Activated CD4-positive, alpha-beta T cell treated with anti-CD3 and anti-CD28 coated beads for 48 hours (primary cell): ENCODE results near the gene OR52D1.

ENCODE experiments used
- DNase-seq: peaks from one replicate; pipeline ENCODE4 v3.0.0-alpha.2; 2020

OR52D1 gene

GRCh38 chr11:5488385-5488784 lies at the start of gene OR52D1:
OR52D1 (plus strand) TSS chr11:5488685; CDS start chr11:5488707, 22 bp downstream.
- DNase-seq = no peak

- no peak for DNase-seq
Observed at GRCh38 chr11:5441414-5441813, 47.1 kb upstream of the OR52D1 start, which contains the start of gene OR51I1. OR51I1 (minus strand) TSS chr11:5441514; CDS start chr11:5441514, 0 bp downstream.

GRCh38 chr11:5443835-5444393 lies 44.6 kb upstream of the OR52D1 start:
- no peak for DNase-seq

- no peak for DNase-seq
Observed at GRCh38 chr11:5449023-5449422, 39.5 kb upstream of the OR52D1 start, which contains the start of gene OR51I2. OR51I2 (plus strand) TSS chr11:5449323; CDS start chr11:5453489, 4,166 bp downstream.

- no peak for DNase-seq
Observed at GRCh38 chr11:5449432-5449831, 39.1 kb upstream of the OR52D1 start.

DNA sequence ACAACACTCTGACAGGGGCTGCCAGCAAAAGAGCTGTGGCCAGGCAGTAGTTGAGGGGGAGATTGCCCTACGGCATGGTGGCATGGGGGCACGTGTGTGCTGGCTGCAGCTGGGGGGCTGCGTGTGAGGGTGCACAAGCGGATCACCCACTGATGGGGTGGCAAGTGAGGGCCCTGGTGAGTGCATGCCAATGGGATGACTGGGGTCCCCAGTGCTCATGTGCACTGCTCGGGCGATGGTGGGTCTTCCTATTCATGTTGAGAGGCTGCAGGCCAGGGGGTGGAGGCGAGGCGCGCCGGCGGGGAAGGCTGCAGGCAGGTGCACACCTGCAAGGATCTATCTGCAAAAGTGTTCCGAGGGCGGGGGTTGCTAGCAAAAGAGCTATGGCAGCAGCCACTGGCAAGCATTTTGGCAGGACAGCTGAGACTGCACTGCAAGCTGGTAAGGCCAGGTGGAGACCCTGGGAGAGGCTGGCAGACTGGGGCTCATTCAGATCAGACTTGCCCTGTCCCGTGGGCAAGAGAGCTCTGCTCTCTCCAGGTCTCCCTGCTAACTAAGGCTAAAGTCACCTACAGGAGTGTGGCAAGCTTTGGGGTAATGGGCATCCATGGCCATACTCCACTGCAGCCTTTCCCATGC lies 27.4 kb upstream of the OR52D1 start:
- no peak for DNase-seq

GRCh38 chr11:5467527-5467926 lies 21.0 kb upstream of the OR52D1 start:
- no peak for DNase-seq

- DNase-seq = no peak
Observed at GRCh38 chr11:5473921-5474320, 14.6 kb upstream of the OR52D1 start.

DNA sequence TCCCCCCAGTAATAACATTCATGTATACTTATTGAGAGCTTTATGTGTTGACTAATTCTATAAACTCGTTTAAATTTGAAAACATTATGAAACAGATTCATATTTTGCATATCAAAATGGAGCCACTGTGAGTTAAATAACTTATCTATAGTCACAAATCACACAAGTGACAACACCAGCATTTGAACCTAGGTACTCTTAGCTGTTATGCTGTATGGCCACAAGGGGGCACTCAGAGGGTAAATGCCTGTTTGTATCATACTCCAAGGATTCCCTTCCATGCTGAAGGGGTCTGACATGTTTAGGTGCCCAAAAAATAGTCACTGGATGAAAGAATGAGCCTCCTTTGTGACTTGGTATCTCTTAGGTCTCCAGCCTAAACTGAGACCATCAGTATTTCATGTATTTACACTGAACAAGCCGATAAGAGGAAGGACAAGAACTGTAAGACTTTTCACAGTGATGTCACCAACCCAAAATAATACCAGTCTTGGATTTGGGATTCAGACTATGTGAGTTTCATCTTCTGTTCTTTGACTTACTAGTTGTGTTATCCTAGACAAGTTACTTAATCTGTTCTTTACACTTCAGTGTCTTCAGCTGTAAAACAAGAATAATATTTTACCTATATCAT lies 12.2 kb upstream of the OR52D1 start:
- peak; percentile 49 for DNase-seq

- DNase-seq = no peak
Observed at GRCh38 chr11:5486003-5486402, 2.5 kb upstream of the OR52D1 start.

DNA sequence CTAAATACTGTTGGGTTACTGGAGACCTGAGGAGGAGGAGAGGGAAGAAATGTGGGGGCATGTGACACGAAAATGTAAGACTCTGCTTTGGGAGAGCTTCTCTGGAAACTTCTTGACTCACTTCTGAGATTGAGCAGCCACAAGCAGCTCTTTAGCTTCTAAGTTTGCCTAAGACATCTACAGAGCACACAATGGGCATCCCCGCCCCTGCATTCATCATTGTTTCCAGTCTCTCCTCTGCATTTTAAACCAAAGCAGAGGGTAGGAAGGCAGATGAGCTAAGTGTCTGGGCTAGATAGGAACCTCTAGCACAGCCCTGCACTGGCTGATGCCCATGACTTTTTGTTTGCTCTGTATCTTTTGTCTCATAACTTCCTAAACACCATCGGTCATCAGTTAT lies 2.1 kb upstream of the OR52D1 start:
- DNase-seq = peak; percentile 46

DNA sequence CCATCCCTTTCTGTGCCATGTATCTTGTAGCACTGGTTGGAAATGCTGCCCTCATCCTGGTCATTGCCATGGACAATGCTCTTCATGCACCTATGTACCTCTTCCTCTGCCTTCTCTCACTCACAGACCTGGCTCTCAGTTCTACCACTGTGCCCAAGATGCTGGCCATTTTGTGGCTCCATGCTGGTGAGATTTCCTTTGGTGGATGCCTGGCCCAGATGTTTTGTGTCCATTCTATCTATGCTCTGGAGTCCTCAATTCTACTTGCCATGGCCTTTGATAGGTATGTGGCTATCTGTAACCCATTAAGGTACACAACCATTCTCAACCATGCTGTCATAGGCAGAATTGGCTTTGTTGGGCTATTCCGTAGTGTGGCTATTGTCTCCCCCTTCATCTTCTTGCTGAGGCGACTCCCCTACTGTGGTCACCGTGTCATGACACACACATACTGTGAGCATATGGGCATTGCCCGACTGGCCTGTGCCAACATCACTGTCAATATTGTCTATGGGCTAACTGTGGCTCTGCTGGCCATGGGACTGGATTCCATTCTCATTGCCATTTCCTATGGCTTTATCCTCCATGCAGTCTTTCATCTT lies 414 bp downstream of the OR52D1 start:
- no peak for DNase-seq

DNA sequence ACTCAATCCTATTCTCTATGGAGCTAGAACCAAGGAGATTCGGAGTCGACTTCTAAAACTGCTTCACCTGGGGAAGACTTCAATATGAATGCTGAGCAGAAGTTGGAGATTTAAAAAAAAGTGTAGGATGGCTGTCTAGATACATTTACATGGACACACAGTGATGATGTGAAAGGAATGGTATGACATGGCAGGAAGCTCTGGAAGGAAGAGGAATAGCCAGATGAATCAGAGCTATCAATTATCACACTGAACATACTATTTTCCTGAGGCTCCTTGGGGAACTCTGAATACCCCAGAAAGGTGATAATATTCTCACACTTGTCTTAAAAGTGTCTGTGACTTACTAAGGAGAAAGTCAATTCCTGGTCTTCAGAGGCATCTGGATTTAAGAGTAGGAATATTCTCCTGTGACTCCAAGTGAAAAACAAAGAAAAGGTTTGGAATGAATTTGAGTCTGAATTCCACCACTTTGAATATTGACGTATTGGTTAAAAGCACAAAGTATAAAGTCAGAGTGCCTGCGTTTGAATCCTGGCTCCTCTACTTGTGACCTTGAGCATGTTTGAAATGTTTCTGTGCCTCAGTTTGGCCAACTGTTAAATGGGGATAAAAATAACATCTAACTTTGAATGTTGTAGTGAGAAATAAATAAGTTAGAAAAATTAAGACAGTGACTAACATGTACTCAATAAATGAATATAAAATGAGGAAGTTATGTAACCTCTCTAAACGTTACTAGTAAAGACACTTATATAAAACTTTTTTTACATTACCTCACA lies 1.3 kb downstream of the OR52D1 start:
- no peak for DNase-seq

GRCh38 chr11:5499671-5500070 lies 11.2 kb downstream of the OR52D1 start:
- DNase-seq = no peak

GRCh38 chr11:5500393-5500801 lies 11.9 kb downstream of the OR52D1 start:
- DNase-seq = no peak

DNA sequence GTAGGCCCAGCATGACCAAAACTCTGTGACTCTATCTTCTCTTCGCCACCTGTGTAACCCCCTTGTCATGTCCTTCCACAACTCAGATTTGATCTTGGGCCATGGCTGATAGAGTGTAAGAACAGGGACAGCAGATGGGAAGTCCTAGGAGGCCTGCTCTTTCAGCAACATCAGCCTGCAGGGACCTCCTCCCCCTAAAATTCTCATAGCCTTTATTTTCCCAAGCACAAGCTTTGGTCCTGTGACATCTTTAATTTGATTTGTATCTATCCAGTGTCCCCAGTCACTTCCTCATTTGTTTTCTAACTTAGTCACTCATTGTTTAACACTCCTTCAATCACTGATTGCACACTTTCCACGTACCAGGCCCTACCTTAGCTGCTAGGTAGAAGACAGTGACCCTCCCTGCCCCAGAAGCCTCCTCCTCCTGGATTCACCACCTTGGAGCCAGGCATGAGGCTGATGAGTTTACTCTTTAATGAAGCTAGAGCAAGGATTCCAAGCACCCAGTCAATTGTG lies 16.0 kb downstream of the OR52D1 start:
- DNase-seq = no peak

DNA sequence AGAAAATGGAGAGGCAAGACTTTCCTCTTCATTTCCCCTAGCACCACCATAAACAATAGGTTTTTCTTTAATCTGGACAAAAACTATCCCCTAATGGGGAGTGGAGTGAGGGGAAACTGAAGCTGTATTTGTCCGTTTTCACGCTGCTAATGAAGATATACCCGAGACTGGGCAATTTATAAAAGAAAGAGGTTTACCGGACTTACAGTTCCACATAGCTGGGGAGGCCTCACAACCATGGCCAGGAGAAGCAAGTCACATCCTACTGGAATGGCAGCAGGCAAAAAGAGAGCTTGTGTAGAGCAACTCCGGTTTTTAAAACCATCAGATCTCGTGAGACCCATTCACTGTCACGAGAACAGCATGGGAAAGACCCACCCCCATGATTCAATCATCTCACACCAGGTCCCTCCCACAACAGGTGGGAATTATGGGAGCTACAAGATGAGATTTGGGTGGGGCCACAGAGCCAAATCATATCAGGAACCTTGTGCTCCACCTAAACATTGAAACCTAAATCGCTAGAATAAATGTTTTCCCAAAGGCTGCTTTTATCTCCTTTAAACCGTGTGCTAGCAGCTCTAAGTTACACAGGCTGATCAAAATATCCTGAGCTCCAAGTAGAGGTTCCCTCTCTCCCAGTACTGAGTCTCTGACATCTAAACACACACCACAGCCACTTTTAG lies 17.0 kb downstream of the OR52D1 start:
- no peak for DNase-seq

- DNase-seq = no peak
Observed at GRCh38 chr11:5507177-5507932, 18.9 kb downstream of the OR52D1 start.

DNA sequence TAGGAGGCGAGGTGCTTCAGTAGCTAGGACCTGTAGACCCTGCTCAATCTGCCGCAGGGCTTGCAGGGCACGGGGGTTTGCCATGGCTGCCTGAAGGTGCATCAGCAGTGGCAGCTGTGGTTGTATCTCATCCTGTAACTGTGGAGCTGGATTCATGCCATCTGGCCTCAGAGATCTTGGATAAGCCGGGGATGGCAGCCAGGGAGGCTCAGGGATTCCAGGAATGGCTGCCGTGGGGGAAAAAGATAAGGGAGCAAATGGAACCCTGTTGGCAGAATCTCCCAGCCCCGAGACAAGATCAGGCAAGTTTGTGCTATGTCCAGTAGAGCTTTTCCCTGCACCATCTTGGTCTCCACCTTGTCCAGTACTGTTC lies 19.4 kb downstream of the OR52D1 start:
- DNase-seq = no peak

- no peak for DNase-seq
Observed at GRCh38 chr11:5508605-5509004, 20.1 kb downstream of the OR52D1 start.

DNA sequence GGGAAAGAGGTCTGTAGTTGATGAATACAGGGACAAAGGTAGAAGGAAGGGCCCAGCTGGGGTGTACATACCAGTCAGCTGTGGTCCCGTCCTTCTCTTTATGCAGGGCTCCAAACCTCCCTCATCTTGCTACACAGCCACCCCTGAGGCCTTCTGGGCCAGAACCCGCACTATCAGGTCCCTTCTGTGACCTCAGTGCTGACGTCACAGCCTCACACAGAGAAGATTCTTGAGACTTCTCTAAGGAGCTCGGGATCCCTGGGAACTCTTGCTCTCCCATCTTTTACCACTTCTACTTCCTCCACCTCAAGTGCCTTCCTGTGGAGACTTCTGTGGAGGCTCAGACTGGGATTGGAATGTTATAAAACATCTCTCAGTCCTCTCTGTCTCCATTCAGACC lies 21.3 kb downstream of the OR52D1 start, which contains the start of gene UBQLN3:
UBQLN3 (minus strand) TSS at position 155 of the 400 bp plus-strand sequence. CDS start 399 bp downstream, outside the sequence.
- DNase-seq = no peak
